GM12865 (cell line): Measurements from ENCODE around the gene SH3PXD2A.

Experiments
- DNase-seq: peaks from one replicate; pipeline ENCODE4 v3.0.0; 2010; ENCODE audit warnings: low read depth
- H3K4me3 ChIP-seq: 2 replicates; pipeline ENCODE4 v1.5.1; 2011; ENCODE audit warnings: mild to moderate bottlenecking, low read depth, low read length, control low read depth
- CTCF ChIP-seq: IDR thresholded peaks from 2 replicates; pipeline ENCODE4 v1.5.1; 2011; ENCODE audit warnings: low read length, control low read depth, low read depth, inconsistent platforms; ENCODE audit not compliant: insufficient read depth; ENCODE audit errors: missing control alignments

SH3PXD2A gene

DNA sequence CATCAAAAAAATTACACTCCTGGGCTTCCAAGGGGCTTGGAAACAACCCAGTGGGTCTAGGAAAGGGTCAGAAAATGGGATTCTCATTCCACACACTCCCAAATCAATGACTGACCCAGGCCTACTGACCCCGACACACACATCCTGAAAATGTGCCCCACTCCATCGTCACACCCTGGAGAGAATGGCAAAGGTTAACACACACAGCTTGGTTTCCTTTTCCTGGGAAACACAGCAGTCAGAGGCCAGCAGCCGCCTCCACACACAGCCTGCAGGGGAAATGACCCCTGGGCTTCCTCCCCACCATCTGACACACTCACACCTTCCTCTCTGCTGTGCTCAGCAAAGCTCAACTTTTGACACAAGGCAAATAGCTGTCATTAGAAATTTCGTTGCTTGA is 42.9 kb downstream of the SH3PXD2A start:
- no peak overlapping the region for H3K4me3 ChIP-seq
- TF ChIP-seq CTCF, result no peak
- no peak for DNase-seq

- H3K4me3 ChIP-seq, result no peak overlapping the region
- no peak for TF ChIP-seq CTCF
- no peak for DNase-seq
Measured at GRCh38 chr10:103812004-103812403, 43.4 kb downstream of the SH3PXD2A start.

DNA sequence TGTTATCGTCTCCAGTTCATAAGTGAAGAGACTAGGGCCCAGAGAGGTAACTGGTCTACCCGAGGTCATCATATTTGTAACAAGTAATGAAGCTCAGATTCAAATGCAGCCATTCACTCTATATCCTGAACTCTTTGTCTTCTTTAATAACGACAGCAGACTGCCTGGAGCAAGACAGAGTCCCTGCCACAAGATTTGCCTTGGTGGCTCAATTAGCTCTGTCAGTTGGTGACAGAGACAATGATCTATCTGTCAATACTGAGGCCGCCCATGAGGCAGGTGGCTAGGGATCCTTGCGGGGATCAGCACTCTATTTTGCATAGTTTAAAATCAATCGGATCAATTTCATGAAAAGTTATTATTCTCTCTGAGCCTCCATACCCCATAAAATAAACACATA is 43.9 kb downstream of the SH3PXD2A start:
- TF ChIP-seq CTCF, result no peak
- DNase-seq, result no peak
- H3K4me3 ChIP-seq, result no peak overlapping the region

- DNase-seq, result no peak
- no peak for TF ChIP-seq CTCF
- H3K4me3 ChIP-seq, result no peak overlapping the region
Measured at GRCh38 chr10:103808780-103809179, 46.6 kb downstream of the SH3PXD2A start.

- no peak overlapping the region for H3K4me3 ChIP-seq
- TF ChIP-seq CTCF, result no peak
- DNase-seq, result no peak
Measured at GRCh38 chr10:103807996-103808395, 47.4 kb downstream of the SH3PXD2A start.

DNA sequence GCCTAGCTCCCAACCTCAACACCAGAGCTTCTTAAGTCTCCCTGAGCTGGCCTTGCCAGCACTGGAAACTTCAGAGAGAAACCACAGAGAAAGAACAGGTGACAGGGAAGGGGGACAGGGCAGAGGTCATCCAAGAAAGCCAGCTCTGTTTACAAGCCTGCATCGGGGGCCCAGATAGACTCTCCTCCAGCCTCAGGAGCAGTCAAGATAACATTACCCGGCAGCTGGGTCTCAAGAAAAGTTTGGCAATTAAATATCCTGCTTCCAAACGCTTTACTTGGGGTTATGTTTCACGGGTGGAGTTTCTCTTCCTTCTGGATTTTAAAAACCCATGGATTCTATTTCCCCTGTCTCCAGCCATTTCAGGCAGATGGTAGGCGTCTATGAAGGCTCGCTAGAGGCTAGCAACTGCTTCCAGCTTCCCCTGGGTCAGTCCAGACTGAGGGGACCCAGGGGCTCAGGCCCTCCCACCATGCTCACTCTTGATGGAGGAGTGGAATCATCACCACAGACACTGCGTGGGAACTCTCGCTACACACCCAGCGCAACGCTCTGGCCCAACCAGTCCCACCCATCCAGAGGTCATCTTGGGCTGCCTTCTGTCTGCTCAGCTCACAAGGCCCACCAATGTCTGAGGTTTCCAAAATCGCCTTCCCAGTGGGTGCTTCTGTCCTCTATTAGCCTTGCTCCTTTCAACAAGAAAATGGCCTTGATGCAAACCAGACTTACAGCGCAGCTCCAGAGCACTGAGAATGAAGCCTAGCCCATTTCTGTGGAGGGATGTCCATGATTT is 48.8 kb downstream of the SH3PXD2A start:
- no peak for TF ChIP-seq CTCF
- H3K4me3 ChIP-seq, result no peak overlapping the region

GRCh38 chr10:103805781-103806180 is 49.6 kb downstream of the SH3PXD2A start:
- no peak overlapping the region for H3K4me3 ChIP-seq
- DNase-seq, result no peak
- no peak for TF ChIP-seq CTCF

More for the DNA sequence above, 48.8 kb downstream of the SH3PXD2A start:
- no peak for DNase-seq
